ENCODE data around the gene MIA2.
"Not testable (repeated sequence)": the region's sequence is repeated elsewhere in the genome, so short reads cannot be mapped to it uniquely, and the experiment has no call there.

MIA2 gene

DNA sequence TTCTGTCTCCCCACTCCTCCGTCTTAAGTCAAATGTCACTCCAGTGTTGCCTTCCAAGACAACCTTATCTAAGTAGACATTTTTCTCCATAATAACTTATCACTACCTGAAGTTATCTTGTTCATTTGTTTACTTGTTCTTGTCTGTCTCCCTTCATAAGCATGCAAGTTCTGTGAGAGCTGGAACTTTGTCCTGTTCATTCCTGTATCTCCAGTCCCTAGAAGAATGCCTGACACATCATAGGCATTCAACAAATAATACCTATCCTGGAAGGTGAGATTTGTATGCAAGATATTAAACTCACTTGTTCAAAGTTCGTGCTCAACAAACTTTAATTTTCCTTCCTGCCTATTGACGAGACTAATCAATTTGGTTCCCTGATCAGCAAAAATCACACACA lies 5.7 kb upstream of the MIA2 start:
- H3K4me3 ChIP-seq (ENCODE audit: low read length): no peak overlapping the region
- TF ChIP-seq, protein P1, sequence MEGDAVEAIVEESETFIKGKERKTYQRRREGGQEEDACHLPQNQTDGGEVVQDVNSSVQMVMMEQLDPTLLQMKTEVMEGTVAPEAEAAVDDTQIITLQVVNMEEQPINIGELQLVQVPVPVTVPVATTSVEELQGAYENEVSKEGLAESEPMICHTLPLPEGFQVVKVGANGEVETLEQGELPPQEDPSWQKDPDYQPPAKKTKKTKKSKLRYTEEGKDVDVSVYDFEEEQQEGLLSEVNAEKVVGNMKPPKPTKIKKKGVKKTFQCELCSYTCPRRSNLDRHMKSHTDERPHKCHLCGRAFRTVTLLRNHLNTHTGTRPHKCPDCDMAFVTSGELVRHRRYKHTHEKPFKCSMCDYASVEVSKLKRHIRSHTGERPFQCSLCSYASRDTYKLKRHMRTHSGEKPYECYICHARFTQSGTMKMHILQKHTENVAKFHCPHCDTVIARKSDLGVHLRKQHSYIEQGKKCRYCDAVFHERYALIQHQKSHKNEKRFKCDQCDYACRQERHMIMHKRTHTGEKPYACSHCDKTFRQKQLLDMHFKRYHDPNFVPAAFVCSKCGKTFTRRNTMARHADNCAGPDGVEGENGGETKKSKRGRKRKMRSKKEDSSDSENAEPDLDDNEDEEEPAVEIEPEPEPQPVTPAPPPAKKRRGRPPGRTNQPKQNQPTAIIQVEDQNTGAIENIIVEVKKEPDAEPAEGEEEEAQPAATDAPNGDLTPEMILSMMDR (conservative IDR thresholded peaks at IDR 0.05; ENCODE audit: low read depth, low read length): no peak
- DNase-seq (ENCODE audit: low read depth): no peak

DNA sequence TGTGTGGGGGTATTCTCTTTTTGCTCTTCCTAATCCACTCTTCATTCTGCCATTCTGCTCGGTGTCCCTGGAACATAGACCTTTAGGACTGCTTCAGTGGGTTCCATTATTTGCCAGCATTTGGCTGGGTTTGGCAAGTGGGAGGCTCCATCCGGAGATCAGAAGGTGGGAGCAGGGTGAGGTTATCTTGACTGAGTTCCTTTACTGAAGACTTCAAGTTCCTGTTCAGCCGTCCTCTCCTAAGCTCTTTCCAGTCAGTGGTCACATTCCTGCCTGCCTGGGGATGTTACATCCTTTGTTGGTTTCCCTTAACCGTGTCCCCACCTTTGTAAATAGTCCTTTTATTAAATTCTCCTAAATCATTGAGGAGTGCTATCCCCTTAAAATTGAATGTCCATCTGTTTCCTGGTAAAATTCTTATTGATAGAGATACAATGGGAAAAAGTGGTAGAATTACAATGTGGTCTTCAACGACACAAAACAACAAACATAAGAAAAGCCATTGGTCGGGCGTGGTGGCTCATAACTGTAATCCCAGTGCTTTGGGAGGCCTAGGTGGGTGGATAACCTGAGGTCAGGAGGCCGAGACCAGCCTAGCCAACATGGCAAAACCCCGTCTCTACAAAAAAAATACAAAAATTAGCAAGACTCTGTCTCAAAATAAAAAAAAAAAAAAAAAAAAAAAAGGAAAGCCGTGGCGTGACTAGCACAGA lies 5.0 kb upstream of the MIA2 start:
- TF ChIP-seq, protein P1 (conservative IDR thresholded peaks at IDR 0.05; ENCODE audit: low read depth, low read length): no peak
- DNase-seq (ENCODE audit: low read depth): no peak
- H3K4me3 ChIP-seq (ENCODE audit: low read length): no peak overlapping the region

DNA sequence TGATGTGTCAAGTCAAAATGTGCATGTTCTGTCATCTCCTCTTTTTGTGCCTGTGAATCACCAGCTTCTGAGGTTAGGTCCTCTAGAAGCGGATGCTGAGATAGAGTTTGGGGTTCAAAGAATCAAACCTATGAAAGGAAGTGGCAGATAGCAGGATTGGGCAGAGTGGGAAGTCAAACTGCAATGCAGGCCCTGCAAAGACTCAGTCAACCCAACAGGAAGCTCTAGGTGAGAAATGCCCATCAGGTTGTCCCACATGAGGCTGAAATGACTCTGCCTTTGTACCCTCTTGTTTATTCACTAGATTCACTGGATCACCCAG lies 4.5 kb upstream of the MIA2 start:
- no peak for DNase-seq (ENCODE audit: low read depth)
- H3K4me3 ChIP-seq (ENCODE audit: low read length): no peak overlapping the region
- TF ChIP-seq, protein P1 (conservative IDR thresholded peaks at IDR 0.05; ENCODE audit: low read depth, low read length): no peak

DNA sequence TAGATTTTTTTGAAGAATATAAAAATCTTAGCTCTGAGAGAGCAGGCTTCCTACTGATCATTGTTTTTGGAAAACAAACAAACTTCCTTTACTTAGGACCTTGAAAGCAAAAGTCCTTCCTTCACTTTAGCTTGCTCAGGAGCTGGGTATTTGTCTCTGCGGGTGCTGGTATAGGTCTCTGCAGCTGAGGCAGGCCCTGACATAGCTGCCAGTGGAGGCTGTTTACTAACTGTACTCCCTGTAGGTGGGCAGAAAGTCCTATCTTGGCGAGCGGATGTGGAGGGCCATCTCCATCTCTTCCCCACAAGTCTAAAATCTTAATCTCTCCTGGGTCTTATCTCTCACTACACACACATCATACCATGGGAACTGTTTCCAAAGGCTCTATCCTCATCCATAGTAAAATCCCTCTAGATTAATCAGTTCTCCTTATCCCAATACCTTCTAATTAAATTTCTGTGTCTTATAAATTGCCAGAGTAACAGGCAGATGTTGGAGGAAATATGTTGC lies 4.1 kb upstream of the MIA2 start:
- TF ChIP-seq, protein P1 (conservative IDR thresholded peaks at IDR 0.05; ENCODE audit: low read depth, low read length): no peak
- no peak overlapping the region for H3K4me3 ChIP-seq (ENCODE audit: low read length)
- DNase-seq (ENCODE audit: low read depth): no peak

DNA sequence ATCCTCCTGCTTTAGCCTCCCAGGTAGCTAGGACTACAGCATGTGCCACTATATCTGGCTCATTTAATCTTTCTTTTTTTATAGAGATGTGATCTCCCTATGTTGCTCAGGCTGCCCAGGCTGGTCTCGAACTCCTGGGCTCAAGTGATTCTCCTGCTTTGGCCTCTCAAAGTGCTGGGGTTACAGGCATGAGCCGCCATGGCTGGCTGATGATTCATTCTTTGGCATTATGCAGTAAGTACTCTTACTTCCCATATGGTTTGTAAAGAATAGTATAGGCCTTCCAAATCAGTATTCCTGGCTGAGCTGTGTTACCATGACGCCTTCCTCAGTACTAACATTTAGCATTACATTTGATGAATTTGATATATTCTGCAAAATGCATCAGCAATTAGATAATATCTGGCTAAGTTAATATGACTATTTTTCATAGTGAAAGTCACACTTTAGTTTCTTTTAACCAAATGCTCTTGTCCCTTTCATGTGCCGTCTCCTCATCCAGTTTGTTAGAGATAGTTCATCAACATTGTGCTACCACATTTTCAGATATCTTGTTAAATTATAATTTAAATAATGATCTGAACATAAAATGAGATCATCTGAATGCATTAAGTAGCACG lies 3.2 kb upstream of the MIA2 start:
- no peak for DNase-seq (ENCODE audit: low read depth)
- no peak overlapping the region for H3K4me3 ChIP-seq (ENCODE audit: low read length)
- TF ChIP-seq, protein P1 (conservative IDR thresholded peaks at IDR 0.05; ENCODE audit: low read depth, low read length): no peak

DNA sequence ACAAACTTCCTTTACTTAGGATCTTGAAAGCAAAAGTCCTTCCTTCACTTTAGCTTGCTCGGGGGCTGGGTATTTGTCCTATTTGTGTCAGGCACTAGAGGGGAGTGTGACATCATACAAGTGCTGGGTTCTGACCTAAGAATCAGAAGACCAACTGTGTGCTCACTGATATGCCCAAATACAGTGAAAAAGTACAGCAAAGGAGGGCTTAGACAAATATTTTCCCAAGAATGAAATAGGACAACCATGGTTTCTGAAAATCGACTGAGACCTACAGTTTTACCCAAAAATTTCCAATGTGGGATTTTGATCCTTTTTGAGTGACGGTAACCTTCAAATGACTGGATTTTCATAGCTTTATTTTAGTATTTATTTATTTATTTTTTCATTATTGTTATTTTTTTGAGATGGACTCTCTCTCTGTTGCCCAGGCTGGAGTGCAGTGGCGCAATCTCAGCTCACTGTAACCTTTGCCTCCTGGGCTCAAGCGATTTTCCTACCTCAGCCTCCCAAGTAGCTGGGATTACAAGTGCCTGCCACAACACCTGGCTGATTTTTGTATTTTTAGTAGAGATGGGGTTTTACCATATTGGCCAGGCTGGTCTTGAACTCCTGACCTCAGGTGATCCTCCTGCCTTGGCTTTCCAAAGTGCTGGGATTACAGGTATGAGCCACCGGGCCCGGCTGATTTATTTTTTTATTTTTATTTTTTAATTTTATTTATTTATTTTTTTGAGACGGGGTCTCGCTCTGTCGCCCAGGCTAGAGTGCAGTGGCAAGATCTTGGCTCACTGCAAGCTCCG lies 1.8 kb upstream of the MIA2 start:
- TF ChIP-seq, protein P1 (conservative IDR thresholded peaks at IDR 0.05; ENCODE audit: low read depth, low read length): peak; percentile 31
- not testable (repeated sequence) for H3K4me3 ChIP-seq (ENCODE audit: low read length); DNase-seq (ENCODE audit: low read depth)

Measured in retinal pigment epithelial cell (primary cell).